ENCODE measurements around the gene CFAP65.
A peak's percentile ranks its signal among the peaks of the same experiment; 100 is the strongest.

CFAP65 gene

GRCh38 chr2:219062081-219062480 lies 20.8 kb upstream of the CFAP65 start:
- H3K4me3 ChIP-seq (ENCODE audit: low read depth, low read length) = no peak overlapping the region

GRCh38 chr2:219060821-219061791 lies 19.8 kb upstream of the CFAP65 start, which contains the start of gene IHH:
IHH (minus strand) TSS chr2:219060921; CDS start chr2:219060467, 454 bp downstream.
- peak within 1 kb of the TSS; percentile 24 for H3K4me3 ChIP-seq (ENCODE audit: low read depth, low read length)

- no peak overlapping the region for H3K4me3 ChIP-seq (ENCODE audit: low read depth, low read length)
Observed at GRCh38 chr2:219059725-219060682, 18.7 kb upstream of the CFAP65 start.

GRCh38 chr2:219059375-219059724 lies 18.0 kb upstream of the CFAP65 start:
- no peak overlapping the region for H3K4me3 ChIP-seq (ENCODE audit: low read depth, low read length)

GRCh38 chr2:219058541-219059374 lies 17.4 kb upstream of the CFAP65 start:
- no peak overlapping the region for H3K4me3 ChIP-seq (ENCODE audit: low read depth, low read length)

GRCh38 chr2:219057709-219058540 lies 16.6 kb upstream of the CFAP65 start:
- H3K4me3 ChIP-seq (ENCODE audit: low read depth, low read length) = peak overlapping the region; percentile 8

- H3K4me3 ChIP-seq (ENCODE audit: low read depth, low read length) = peak overlapping the region; percentile 8
Observed at GRCh38 chr2:219056896-219057708, 15.8 kb upstream of the CFAP65 start.

- no peak overlapping the region for H3K4me3 ChIP-seq (ENCODE audit: low read depth, low read length)
Observed at GRCh38 chr2:219056176-219056895, 15.0 kb upstream of the CFAP65 start.

- no peak overlapping the region for H3K4me3 ChIP-seq (ENCODE audit: low read depth, low read length)
Observed at GRCh38 chr2:219054956-219055903, 13.9 kb upstream of the CFAP65 start.

GRCh38 chr2:219049282-219049681 lies 8.0 kb upstream of the CFAP65 start:
- H3K4me3 ChIP-seq (ENCODE audit: low read depth, low read length) = no peak overlapping the region

- no peak overlapping the region for H3K4me3 ChIP-seq (ENCODE audit: low read depth, low read length)
Observed at GRCh38 chr2:219045937-219046550, 4.7 kb upstream of the CFAP65 start.

GRCh38 chr2:219042750-219043149 lies 1.4 kb upstream of the CFAP65 start:
- H3K4me3 ChIP-seq (ENCODE audit: low read depth, low read length) = no peak overlapping the region

GRCh38 chr2:219042157-219042556 lies 841 bp upstream of the CFAP65 start:
- no peak overlapping the region for H3K4me3 ChIP-seq (ENCODE audit: low read depth, low read length)

- H3K4me3 ChIP-seq (ENCODE audit: low read depth, low read length) = no peak overlapping the region
Observed at GRCh38 chr2:219038600-219038999, 2.7 kb downstream of the CFAP65 start.

GRCh38 chr2:219037783-219038499 lies 3.4 kb downstream of the CFAP65 start:
- no peak overlapping the region for H3K4me3 ChIP-seq (ENCODE audit: low read depth, low read length)

GRCh38 chr2:219035942-219036341 lies 5.4 kb downstream of the CFAP65 start:
- no peak overlapping the region for H3K4me3 ChIP-seq (ENCODE audit: low read depth, low read length)
